Right lobe of liver (tissue), 4 donors: ENCODE measurements around the gene ZBTB7C.

Experiments
- CTCF ChIP-seq, 4 donors: fragments of 200-600 bp in 3 of 4; fragments of 450-650 bp in 1 of 4; IDR thresholded peaks; one replicate each; pipeline versions ENCODE4 v1.5.1 to v1.8.0; 2016 to 2022; ENCODE audit warnings: antibody characterized with exemption in 4 of 4, mild to moderate bottlenecking in 2 of 4
- POLR2A ChIP-seq: fragments of 450-650 bp; IDR thresholded peaks from one replicate; pipeline ENCODE4 v1.6.1; 2017; ENCODE audit warnings: antibody characterized with exemption, mild to moderate bottlenecking
- donor health status: DM: no; HTN: no; CAD: no.
- donor health status: DM: no; HTN: no; CAD: no.
- donor health status: DM: no; HTN: yes; CAD: no.

DNA sequence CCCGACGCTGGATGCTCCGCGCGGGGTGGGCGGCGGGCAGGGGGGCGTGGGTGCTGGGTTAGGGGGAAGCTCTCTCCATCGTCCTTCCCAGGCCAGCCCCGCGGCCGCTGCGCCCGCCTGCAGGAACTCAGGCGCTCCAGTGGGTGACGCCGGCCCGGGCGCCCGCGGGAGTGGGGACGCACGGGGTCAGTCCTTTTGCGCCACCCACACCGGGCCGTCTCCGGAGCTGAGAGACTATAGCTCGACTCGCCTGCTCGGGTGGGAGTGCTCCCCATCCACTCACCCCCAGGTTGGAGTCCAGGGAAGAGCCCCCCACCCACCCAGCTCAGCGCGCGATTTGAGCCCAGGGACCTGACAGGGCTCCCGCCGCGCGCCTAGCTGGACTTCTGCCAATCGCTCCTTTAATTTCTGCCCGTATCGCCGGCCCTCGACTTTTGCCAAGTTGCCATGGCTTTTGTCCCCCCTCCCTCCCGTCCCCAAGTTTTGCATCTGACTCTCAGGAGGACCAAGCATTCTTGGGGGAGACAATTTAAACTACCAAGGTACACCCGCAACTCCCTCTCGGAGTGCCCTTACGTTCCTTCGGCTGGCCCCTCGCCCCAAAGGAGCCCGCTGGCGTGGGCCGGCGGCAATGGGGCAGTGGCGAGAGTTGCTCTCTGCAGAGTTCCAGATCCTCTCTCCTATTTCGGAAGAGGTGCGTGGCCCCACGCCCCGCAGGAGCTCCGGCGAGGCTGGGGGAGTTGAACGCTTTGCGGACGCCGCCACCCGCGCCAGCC lies 272.9 kb downstream of the ZBTB7C start:
- TF ChIP-seq CTCF (IDR thresholded peaks at IDR 0.05) (peak in 1 of 4 donors; percentile 15), POLR2A (no peak)
